Esophagus mucosa (tissue), 1 donor: ENCODE data around the gene PLPP4. TPM values are rescaled to one million over a fixed set of nuclear protein-coding genes. Genes with fewer than 3 reads are reported as not detected.

ENCODE experiments used
- ATAC-seq: fragments of 200-7000 bp; cut with Tn5 transposase; one replicate; pipeline ENCODE4 v1.9.1; 2020
- total RNA-seq: library from RNA; stranded (reverse); gene quantifications from one replicate; pipeline ENCODE4 v1.2.4, GENCODE V29; 2023
- donor health status: DM: yes; HTN: yes; CAD: no.

Gene PLPP4
- total RNA-seq, 1 donor from 2014 or later = not detected

GRCh38 chr10:120580918-120581895 lies 124.2 kb downstream of the PLPP4 start:
- ATAC-seq = no peak

GRCh38 chr10:120582753-120583152 lies 125.7 kb downstream of the PLPP4 start:
- ATAC-seq = no peak

GRCh38 chr10:120583424-120584108 lies 126.5 kb downstream of the PLPP4 start:
- ATAC-seq = no peak

GRCh38 chr10:120584786-120585185 lies 127.8 kb downstream of the PLPP4 start:
- ATAC-seq = no peak

GRCh38 chr10:120586471-120586872 lies 129.4 kb downstream of the PLPP4 start:
- no peak for ATAC-seq

- no peak for ATAC-seq
These were observed 130.0 kb downstream of the PLPP4 start for GRCh38 chr10:120587061-120587460.

GRCh38 chr10:120588311-120588710 lies 131.3 kb downstream of the PLPP4 start:
- ATAC-seq = no peak

GRCh38 chr10:120593693-120594092 lies 136.7 kb downstream of the PLPP4 start:
- no peak for ATAC-seq

GRCh38 chr10:120597902-120598301 lies 140.9 kb downstream of the PLPP4 start:
- no peak for ATAC-seq

- no peak for ATAC-seq
These were observed 141.4 kb downstream of the PLPP4 start for GRCh38 chr10:120598386-120598785.

GRCh38 chr10:120599200-120599724 lies 142.2 kb downstream of the PLPP4 start:
- ATAC-seq = no peak

- ATAC-seq = peak; percentile 22
These were observed 144.0 kb downstream of the PLPP4 start for GRCh38 chr10:120600871-120601649.

GRCh38 chr10:120601999-120602398 lies 145.0 kb downstream of the PLPP4 start:
- ATAC-seq = no peak

GRCh38 chr10:120605410-120605809 lies 148.4 kb downstream of the PLPP4 start:
- ATAC-seq = no peak

GRCh38 chr10:120606051-120606764 lies 149.2 kb downstream of the PLPP4 start:
- no peak for ATAC-seq

- ATAC-seq = no peak
These were observed 150.1 kb downstream of the PLPP4 start for GRCh38 chr10:120607016-120607709.

- no peak for ATAC-seq
These were observed 151.0 kb downstream of the PLPP4 start for GRCh38 chr10:120607710-120608703.

GRCh38 chr10:120609006-120609405 lies 152.0 kb downstream of the PLPP4 start:
- ATAC-seq = no peak

- no peak for ATAC-seq
These were observed 153.8 kb downstream of the PLPP4 start for GRCh38 chr10:120610791-120611190.

GRCh38 chr10:120612756-120613155 lies 155.7 kb downstream of the PLPP4 start:
- ATAC-seq = no peak
